HG03342 (cell line): ENCODE results near the gene F10.
"Not testable (repeated sequence)": the region's sequence is repeated elsewhere in the genome, so short reads cannot be mapped to it uniquely, and the experiment has no call there.

Source experiments
- ATAC-seq: cut with Tn5 transposase; IDR thresholded peaks from one replicate; pipeline ENCODE4 v1.9.1; 2021; ENCODE audit warnings: mild to moderate bottlenecking, moderate library complexity; ENCODE audit not compliant: unreplicated experiment

F10 gene

DNA sequence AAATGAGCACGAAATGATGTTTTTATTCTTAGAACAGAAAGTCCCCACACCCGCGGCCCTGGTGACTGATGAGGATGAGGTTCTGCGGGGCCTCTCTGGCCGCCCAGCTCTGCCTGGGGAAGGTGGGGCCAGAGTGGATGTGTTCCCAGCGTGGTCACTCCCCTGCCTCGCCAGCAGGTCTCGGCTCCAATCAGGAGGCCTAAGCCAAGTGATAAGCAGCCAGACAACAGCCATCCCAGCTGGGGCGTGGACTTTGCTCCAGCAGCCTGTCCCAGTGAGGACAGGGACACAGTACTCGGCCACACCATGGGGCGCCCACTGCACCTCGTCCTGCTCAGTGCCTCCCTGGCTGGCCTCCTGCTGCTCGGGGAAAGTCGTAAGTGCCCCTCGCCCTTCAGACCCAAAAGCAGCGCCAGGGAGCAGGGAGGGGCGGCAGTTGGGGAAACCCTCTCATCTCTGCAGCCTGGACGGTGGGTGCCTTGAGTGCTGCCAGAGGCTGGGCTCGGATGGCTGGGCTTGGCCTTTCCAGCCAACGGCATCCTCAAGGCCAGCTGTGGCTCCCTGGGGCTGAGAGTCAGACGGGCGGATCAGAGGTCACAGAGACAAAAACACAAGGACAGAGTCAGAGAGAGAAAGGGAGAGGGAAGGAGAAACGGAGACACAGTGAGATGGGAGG, at the start of gene F10:
F10 (plus strand) TSS at position 250 of the 676 bp plus-strand sequence; CDS start at position 307, 57 bp downstream.
- ATAC-seq, result no peak

DNA sequence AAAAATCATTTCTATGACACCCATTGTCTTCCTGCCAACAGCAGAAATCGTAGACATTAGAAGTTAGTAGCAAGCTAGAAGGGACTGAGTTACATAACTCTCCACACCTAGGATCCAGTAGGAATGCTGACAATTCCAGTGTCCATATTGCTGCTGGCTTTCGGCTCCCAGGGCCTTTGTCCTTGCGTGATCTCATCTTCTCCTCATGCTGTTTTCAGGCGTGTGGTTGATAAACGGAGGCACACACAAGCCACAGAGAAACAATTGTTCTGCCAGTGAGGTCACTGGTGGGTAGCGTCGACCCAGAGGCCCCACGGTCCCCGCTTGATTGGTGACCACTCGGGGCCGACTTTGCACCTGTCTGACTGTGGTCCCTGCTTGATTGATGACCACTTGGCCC, 48.7 kb upstream of the F10 start:
- no peak for ATAC-seq

GRCh38 chr13:113074401-113074800, 48.2 kb upstream of the F10 start:
- ATAC-seq, result no peak

GRCh38 chr13:113074876-113075275, 47.7 kb upstream of the F10 start:
- no peak for ATAC-seq

DNA sequence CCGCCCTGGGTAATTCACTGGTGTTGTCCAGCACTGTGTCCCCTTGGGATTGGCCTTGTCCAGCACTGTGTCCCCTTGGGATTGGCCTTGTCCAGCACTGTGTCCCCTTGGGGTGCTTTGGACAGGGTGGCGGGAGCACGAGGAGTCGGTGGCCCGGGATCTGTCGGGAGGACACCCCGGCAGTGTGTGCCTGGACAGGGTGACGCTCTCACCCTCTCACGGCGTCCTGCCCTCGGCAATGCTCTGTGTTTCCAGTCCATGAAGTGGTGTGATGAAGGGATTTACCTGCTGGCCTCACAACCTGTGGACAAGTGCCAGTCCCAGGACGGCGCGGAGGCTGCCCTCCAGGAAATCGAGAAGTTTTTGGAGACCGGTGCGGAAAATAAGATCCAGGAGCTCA, 46.9 kb upstream of the F10 start:
- no peak for ATAC-seq

DNA sequence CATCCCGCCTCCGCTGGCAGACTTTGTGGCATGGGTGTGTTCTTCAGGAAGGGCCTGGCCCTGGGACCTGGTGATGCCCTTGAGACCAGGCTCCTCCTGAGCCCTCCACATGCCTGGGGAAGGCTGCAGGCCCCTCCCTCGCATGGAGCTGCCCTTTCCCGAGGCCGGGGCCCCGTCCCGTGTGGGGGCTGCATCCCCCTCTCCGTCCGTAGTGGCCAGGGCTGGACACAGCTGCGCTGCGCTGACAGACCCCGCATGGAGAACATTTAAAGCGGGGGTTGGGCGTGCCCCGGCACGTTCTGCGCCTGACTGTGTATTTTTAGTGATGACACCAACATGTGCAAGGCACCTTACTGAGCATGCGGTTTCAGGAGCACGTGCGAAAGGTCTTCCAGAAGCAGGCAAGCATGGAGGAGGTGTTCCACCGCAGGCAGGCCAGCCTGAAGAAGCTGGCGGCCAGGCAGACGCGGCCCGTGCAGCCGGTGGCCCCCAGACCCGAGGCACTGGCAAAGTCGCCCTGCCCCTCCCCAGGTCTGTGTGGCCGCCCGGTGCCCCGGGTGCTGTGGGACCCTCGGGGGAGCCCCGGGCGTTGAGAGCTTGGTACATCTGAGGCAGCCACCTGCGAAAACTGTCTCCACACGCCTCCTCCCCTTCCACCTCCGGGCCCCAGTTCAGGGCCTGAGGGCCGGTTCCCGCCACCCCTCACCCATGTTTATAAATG, 45.8 kb upstream of the F10 start:
- no peak for ATAC-seq

DNA sequence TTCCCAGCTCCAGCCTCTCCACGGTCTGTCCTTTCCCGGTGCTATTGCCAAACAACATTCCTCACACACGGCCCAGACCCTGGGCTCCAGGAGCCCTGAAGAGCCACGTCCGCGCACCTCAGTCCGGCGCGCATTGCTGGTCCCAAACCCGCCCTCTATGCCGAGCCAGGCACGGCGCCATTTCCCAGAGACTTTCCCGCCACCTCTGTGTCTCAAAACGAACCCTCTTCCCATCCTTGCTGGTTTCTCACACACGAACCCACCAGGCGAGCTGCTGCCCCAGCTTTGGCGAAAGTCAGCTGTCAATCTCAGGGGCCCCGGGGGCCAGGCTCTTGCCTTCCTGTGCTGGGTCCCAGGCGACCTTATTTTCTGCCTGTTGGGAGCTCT, 45.0 kb upstream of the F10 start:
- ATAC-seq, result no peak

DNA sequence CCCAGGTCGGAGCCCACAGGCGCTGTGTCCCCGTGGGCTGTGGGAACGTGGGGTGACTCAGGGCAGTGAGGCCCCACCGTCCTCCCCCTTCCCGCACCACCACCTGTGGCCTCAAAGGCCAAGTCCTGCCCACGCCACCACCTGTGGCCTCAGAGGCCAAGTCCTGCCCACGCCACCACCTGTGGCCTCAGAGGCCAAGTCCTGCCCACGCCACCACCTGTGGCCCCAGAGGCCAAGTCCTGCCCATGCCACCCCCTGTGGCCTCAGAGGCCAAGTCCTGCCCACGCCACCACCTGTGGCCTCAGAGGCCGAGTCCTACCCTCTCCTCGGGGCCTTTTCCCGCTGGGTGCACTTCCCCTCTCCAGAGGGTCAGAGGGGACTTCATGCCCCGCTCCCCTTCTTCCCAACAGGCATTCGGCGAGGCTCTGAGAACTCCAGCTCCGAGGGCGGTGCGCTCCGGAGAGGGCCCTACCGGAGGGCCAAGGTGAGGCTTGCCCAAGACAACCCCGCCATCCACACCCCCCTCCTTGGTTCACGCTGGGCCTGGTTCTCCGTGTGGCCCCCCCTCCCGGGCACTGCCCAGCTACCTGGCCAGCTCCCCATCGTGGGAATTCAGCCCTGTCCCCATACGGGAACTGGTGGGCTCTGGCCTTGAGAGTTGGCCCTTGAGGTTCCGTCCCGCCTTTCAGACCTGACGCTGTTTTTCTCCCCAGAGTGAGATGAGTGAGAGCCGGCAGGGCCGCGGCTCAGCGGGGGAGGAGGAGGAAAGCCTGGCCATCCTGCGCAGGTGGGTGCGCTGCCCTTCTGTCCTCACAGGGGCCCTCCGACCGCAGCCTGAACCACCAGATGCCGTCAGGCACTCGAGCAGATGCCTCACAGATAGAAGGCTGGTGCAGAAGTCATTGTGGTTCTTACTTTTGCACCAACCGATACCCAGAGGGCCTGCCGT, 44.4 kb upstream of the F10 start:
- no peak for ATAC-seq

DNA sequence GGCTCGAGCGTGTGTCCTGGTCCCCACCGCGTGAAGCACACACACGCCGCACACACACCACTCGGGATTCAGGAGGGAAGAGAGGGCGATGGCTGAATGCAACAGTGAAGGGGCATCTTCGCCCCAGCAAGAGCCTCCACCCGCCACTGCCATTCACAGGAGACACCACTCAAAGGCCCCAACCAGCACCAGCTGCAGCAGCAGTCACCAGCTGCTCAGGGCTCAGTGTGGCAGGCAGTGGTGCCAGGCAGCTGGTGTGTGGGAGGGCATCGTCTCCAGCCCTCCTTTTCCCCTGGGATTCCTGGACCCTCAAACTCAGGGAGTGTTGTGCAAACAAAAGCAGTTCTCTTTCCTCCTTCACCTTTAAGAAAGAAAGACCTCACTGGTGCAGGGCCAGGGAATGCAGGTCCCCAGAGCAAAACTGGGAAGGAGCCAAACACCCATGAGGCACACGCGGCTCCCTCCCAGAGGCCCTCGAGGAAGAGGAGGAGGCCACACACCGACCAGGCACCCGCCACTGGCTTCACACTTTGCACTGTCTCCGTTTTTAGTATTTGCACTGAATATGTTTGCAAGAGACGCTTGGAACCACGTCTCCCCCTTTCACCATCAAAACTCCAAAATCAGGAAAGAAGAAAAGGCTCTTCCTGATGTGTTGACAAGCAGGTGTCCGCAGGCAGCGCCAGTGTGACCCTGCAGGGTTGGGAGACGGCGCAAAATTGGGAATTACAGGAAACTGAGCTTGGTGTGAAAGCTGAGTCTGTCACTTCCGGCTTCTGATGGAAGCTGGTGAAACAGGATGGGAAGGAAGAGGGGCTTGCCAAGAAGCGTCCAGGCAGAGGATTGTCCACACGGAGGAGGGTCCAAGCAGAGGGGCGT, 43.5 kb upstream of the F10 start:
- ATAC-seq, result no peak

DNA sequence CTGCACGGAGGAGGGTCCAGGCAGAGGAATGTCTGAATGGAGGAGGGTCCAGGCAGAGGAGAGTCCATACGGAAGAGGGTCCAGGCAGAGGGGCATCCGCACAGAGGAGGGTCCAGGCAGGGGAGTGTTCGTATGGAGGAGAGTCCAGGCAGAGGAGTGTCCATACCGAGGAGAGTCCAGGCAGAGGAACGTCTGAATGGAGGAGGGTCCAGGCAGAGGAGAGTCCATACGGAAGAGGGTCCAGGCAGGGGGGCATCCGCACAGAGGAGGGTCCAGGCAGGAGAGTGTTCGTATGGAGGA, 42.9 kb upstream of the F10 start:
- ATAC-seq, result not testable (repeated sequence)

- ATAC-seq, result no peak
Measured at GRCh38 chr13:113080361-113080831, 42.2 kb upstream of the F10 start.

- ATAC-seq, result no peak
Measured at GRCh38 chr13:113080901-113081521, 41.6 kb upstream of the F10 start.

DNA sequence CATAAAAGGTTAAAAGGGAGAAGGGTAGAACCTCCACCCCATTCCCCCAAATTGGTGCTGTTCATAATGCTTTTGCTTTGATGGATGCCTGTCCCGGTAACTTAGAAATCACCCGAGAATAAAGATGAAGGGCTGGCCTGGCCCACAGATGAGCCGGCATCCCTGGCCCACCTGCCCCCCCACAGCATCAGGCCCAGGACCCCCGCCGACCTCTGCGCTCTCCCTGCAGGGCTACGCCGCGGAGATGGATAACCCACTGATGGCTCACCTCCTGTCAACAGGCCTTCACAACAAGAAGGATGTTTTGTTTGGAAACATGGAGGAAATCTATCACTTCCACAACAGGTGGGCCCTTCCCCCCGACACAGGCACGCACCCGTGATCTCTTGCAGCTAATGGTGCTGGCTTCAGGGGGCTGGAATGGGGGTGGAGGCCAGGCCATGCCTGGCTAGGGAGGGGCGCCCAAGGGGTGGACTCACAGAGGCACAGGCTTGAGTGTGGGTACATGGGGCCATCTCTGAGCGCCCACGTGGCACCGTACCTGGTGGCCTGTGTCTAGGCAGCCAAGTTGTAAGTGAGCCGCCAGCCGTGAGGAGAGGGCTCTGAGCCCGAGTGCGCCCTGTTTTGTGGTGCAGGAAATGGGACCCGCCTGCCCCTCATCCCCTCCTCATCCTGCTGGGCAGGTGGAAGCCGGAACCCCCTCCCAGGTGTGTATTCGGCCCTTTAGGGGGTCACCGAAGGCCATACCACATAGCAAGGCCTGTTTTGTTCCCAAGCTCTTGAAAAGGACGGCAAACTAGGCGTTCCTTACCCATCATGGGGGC, 40.2 kb upstream of the F10 start:
- ATAC-seq, result no peak

- no peak for ATAC-seq
Measured at GRCh38 chr13:113083022-113083373, 39.6 kb upstream of the F10 start.

DNA sequence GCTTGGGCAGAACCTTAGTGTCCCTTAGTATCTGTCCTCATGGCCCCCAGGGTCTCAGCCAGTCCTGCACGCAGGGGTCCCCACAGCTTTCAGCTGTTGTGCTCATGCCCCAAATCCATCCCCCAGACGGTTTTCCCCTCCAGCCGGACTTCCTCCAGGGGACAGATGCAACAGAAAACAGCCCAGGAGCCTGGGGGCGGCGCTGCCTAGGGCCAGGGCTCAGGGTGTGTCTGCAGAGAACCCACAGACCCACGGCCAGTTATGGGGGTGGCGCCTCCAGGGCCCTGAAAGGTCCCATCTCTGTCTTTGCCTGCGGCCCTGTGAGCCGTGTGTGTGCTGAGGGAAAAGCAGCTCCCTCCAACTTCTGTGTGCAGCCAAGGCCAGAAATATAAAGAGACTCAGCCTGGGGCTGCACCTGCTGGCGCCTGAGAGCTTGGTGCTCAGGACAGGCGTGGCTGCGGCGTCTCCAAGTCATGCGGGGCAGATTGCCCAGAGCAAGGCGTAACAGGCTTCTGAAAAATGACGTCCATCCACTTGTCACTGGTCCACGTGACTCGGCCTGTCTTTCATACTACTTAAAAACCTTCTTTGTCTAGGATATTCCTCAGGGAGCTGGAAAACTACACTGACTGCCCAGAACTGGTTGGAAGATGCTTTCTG, 39.1 kb upstream of the F10 start:
- no peak for ATAC-seq

DNA sequence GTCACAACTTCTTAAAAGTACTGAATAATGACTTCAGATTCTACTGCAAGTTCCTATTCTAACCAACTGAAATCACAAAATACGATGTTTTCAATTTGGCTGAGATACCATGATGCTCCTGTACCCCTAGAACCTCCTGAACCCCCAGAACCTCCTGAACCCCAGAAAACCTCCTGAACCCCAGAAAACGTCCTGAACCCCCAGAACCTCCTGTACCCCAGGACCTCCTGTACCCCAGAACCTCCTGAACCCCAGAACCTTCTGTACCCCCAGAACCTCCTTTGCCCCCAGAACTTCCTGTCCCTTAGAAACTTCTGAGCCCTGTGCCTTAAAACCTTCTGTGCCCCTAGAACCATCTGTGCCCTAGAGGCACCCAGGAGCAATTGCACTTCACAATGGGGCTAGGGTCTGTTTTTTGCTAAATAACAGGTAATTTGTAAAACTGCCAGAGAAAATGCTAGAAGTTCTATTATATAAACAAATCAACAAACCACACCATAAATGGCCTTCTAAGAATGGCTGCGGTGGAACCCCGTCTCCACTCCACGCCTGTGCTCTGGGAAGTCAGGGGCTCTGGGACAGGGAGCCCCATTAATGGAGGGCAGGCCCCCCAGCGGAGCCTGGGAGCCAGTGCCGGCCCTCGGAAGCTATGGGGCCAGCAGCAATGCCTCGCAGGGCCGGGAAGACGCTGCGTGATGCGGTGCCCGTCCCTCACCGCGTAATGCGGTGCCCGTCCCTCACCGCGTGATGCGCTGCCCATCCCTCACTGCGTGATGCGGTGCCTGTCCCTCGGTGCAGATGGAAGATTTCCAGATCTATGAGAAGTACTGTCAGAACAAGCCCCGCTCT, 38.3 kb upstream of the F10 start:
- ATAC-seq, result no peak

GRCh38 chr13:113084943-113085540, 37.6 kb upstream of the F10 start:
- ATAC-seq, result no peak
